Lower leg skin (tissue), 4 donors: ENCODE results near the gene FN3K. TPM values are rescaled to one million over a fixed set of nuclear protein-coding genes. Genes with fewer than 3 reads are reported as not detected.

Experiments used
- DNase-seq, 2 donors: peaks; one replicate each; pipeline ENCODE4 v3.0.0-alpha.2; 2019; ENCODE audit warnings: low spot score in 2 of 2
- H3K4me3 ChIP-seq: fragments of 200-600 bp; sonication (generic); 2 replicates; pipeline ENCODE4 v1.5.1; 2017; ENCODE audit warnings: mild to moderate bottlenecking, low read depth; ENCODE audit not compliant: poor library complexity, severe bottlenecking
- POLR2A ChIP-seq, 2 donors: fragments of 450-650 bp; IDR thresholded peaks; one replicate each; pipeline ENCODE4 v1.6.1; 2016 to 2017; ENCODE audit warnings: antibody characterized with exemption in 2 of 2, mild to moderate bottlenecking in 1 of 2, moderate library complexity in 1 of 2
- WGBS, 2 donors: methylation state at CpG; one replicate each; pipeline ENCODE4 v1.1.5; 2018; 5-methylcytosine and 5-hydroxymethylcytosine counted together
- intact Hi-C: fragments of 100-400 bp; cut with DNase I; formaldehyde crosslinking; loops from one replicate; pipeline ENCODE4 v1.15.0; 2023; ENCODE audit warnings: low total_unique reads
- total RNA-seq, 4 donors: library from RNA; depleted of rRNA; stranded (reverse); fragments of >200 nt; gene quantifications; one replicate each; pipeline ENCODE4 v1.1.0, GENCODE V29; 2016
- TF ChIP-seq, protein P1 (sequence below), 3 donors: fragments of 450-650 bp; IDR thresholded peaks; one replicate each; pipeline ENCODE4 v1.5.1; 2016; ENCODE audit warnings: antibody characterized with exemption in 3 of 3, mild to moderate bottlenecking in 3 of 3, moderate library complexity in 2 of 3

FN3K gene
- total RNA-seq, 4 donors from 2014 or later: 1.4 to 4.8 (median 3.3) TPM

DNA sequence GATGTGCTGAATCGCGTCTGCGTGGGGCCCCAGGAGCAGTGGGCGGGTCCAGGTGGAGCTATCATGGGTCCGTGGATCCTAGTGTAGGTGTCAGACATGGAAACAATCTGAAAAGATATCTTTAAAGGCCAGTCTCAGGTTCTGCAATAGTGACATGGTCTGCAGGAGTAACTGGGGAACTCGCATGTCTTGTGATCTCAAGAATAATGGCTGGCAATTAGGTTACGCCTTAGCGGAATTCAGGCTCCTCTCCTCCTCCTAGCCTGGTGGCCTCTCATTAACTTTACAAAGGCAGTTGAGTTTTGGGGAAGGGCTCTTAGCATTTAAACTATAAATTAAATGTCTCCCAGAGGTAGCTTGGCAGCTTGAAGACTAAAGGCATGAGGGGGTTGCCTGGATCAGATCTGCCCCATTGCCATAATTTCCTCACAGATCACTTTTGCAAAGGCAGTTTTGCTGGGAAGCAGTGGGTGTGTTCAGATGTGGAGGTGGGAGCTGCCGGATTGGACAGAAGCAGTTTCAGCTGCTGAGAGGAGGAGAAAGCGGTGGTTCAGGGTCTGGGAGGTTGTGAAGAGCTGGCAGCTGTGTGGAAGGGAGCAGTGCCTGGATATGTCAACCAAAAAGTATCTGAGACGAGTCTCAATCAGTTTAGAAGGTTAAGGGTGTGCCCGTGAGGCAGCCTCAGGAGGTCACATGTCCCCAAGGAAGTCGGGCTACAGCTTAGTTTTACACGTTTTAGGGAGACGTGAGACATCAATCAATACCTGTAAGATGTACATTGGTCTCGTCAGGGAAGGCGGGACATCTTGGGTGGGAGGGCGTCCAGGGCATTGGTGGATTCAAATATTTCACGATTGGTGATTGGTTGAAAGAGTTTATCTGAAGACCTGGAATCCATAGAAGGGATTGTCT, 19.1 kb downstream of the FN3K start:
- intact Hi-C loops: no loop called here
- peak in 1 of 2 donors; percentile 49 for DNase-seq
- TF ChIP-seq, protein P1, sequence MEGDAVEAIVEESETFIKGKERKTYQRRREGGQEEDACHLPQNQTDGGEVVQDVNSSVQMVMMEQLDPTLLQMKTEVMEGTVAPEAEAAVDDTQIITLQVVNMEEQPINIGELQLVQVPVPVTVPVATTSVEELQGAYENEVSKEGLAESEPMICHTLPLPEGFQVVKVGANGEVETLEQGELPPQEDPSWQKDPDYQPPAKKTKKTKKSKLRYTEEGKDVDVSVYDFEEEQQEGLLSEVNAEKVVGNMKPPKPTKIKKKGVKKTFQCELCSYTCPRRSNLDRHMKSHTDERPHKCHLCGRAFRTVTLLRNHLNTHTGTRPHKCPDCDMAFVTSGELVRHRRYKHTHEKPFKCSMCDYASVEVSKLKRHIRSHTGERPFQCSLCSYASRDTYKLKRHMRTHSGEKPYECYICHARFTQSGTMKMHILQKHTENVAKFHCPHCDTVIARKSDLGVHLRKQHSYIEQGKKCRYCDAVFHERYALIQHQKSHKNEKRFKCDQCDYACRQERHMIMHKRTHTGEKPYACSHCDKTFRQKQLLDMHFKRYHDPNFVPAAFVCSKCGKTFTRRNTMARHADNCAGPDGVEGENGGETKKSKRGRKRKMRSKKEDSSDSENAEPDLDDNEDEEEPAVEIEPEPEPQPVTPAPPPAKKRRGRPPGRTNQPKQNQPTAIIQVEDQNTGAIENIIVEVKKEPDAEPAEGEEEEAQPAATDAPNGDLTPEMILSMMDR (IDR thresholded peaks at IDR 0.05): no peak
- no peak for TF ChIP-seq POLR2A (IDR thresholded peaks at IDR 0.05)
- 46 to 60% methylated on average over 19 of the region's 19 CpGs for WGBS, 2 donors
- H3K4me3 ChIP-seq: no peak overlapping the region

DNA sequence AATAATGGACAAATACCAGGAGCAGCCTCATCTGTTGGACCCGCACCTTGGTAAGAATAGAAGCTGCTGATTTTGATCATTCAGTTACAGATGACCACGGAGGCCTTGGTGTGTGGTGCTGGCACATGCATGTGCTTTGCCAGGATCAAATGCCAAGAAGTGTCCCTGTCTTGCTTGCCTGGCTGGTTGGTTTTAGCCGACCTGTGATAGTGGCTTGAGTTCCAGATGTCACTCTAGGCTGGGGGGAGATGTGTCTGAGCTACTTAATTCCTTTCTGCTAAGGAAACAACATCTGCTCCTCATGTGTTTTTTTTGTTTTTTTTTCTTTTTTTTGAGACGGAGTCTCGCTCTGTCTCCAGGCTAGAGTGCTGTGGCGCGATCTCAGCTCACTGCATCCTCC, 20.8 kb downstream of the FN3K start:
- no peak overlapping the region for H3K4me3 ChIP-seq
- intact Hi-C loops: no loop called here
- DNase-seq: no peak
- no peak for TF ChIP-seq POLR2A (IDR thresholded peaks at IDR 0.05)
- TF ChIP-seq, protein P1 (IDR thresholded peaks at IDR 0.05): no peak
- 84 to 85% methylated on average over 7 of the region's 7 CpGs for WGBS, 2 donors

DNA sequence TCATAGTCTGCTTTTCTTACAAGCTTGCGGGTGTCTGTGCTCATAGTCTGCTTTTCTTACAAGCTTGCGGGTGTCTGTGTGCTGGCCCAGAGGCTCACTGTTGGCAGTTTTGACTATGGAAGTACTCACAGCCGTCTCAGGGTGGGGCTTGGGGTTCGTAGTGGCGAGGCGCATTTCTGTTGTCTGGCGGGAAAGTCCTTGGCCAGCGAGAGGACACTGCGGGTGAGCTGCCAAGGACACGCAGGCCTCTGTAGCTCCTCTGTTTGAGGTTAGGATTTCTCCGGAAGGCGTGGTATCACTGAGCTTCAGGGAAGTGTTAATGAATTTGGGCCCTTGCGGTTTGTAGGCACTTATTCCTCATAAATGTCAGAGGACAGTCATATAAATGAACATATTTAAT, 30.0 kb downstream of the FN3K start:
- no peak overlapping the region for H3K4me3 ChIP-seq
- 69 to 73% methylated on average over 13 of the region's 13 CpGs for WGBS, 2 donors
- intact Hi-C loops: no loop called here
- TF ChIP-seq POLR2A (IDR thresholded peaks at IDR 0.05): no peak
- TF ChIP-seq, protein P1 (IDR thresholded peaks at IDR 0.05): no peak
- no peak for DNase-seq

DNA sequence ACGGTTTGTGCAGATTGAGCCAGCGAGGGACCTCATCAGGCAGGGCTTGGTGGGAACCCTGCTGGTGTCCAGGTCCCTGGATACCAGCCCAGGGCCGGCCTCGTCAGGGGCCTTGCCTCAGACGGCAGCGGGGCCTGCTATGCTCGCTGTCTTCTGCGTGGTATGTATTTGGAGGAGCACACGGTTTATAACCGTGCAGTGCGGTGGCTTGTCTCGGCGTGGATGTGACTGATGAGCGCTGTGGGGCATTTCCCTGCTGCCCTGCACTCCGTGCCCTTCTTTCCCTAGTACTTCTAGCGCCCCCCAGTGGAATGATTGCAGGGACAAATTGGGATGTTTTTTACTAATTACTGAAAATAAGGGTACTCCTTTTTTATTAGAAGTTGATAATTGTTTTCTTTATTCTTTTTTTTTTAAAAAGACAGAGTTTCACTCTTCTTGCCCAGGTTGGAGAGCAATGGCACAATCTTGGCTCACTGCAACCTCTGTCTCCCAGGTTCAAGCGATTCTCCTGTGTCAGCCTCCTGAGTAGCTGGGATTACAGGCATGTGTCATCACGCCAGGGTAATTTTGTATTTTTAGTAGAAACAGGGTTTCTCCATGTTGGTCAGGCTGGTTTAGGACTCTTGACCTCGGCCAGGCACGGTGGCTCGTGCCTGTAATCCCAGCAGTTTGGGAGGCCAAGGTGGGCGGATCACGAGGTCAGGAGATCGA, 31.8 kb downstream of the FN3K start:
- no peak for DNase-seq
- TF ChIP-seq, protein P1 (IDR thresholded peaks at IDR 0.05): no peak
- TF ChIP-seq POLR2A (IDR thresholded peaks at IDR 0.05): no peak
- WGBS, 2 donors: 71 to 72% methylated on average over 15 to 24 of the region's 24 CpGs
- H3K4me3 ChIP-seq: no peak overlapping the region
- intact Hi-C loops: no loop called here

DNA sequence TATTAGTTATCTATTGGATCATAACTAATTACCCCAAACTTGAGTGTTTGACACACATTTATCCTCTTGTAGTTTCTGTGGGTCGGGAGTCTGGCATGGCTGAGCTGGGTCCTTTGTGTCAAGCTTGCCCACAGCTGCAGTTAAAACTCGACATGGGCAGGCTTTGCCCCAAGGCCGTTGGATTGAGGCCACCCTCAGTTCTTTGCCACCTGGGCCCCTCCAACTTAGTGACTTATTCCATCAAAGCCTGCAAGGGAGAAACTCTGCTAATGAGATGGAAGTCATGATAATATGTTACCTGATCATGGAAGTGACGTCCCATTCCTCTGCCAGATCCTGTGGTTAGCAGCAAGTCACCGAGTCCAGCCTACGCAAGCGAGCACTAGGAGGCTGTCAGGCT, 33.6 kb downstream of the FN3K start:
- no peak for DNase-seq
- no peak overlapping the region for H3K4me3 ChIP-seq
- intact Hi-C loops: no loop called here
- TF ChIP-seq, protein P1 (IDR thresholded peaks at IDR 0.05): no peak
- no peak for TF ChIP-seq POLR2A (IDR thresholded peaks at IDR 0.05)
- 94% methylated on average over 7 of the region's 7 CpGs for WGBS, 2 donors
